Testis (tissue), 2 donors: Measurements from ENCODE around the gene BNIP2.

Experiments
- POLR2A ChIP-seq: fragments of 450-650 bp; IDR thresholded peaks from one replicate; pipeline ENCODE4 v1.6.1; 2017; ENCODE audit warnings: antibody characterized with exemption, mild to moderate bottlenecking, moderate library complexity
- TF ChIP-seq, protein P1 (sequence below), 3 experiments: fragments of 450-650 bp in 2 of 3; fragments of 200-600 bp in 1 of 3; sonication (generic) in 1 of 3; IDR thresholded peaks; one replicate each; pipeline ENCODE4 v1.5.1; 2016 to 2019; ENCODE audit warnings: antibody characterized with exemption in 3 of 3, mild to moderate bottlenecking in 2 of 3, moderate library complexity in 1 of 3

DNA sequence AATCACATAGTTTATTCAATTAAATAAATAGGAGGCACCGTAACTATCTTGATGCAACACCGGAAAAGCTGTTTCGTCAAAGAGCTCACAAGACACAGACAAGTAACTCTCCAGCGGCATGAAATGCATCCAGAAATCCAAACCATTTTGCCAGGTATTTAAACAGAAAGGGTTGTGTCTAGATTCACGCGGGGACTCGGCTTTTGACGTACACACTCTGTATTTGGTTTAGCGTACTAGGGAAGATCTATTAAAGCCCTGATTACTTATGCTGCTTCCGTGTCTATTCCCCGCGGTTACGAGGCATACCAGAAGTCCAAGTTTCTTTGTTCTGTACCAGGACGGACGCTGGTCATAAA is 718 bp downstream of the BNIP2 start:
- TF ChIP-seq, protein P1, sequence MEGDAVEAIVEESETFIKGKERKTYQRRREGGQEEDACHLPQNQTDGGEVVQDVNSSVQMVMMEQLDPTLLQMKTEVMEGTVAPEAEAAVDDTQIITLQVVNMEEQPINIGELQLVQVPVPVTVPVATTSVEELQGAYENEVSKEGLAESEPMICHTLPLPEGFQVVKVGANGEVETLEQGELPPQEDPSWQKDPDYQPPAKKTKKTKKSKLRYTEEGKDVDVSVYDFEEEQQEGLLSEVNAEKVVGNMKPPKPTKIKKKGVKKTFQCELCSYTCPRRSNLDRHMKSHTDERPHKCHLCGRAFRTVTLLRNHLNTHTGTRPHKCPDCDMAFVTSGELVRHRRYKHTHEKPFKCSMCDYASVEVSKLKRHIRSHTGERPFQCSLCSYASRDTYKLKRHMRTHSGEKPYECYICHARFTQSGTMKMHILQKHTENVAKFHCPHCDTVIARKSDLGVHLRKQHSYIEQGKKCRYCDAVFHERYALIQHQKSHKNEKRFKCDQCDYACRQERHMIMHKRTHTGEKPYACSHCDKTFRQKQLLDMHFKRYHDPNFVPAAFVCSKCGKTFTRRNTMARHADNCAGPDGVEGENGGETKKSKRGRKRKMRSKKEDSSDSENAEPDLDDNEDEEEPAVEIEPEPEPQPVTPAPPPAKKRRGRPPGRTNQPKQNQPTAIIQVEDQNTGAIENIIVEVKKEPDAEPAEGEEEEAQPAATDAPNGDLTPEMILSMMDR (IDR thresholded peaks at IDR 0.05) = no peak
- no peak for TF ChIP-seq POLR2A
